Posterior cingulate gyrus (tissue), 11 donors: ENCODE data around the gene ZNF528.
A peak's percentile ranks its signal among the peaks of the same experiment; 100 is the strongest.

ENCODE experiments used
- DNase-seq, 10 donors: peaks; one replicate each; pipeline versions ENCODE4 v3.0.0 to v3.0.0-alpha.2; 2020 to 2021; ENCODE audit warnings: mixed read lengths in 3 of 10
- intact Hi-C: fragments of 100-400 bp; cut with DNase I; formaldehyde crosslinking; loops from one replicate; pipeline ENCODE4 v1.15.1; 2023

The ZNF528 gene

GRCh38 chr19:52397310-52398080 lies at the start of gene ZNF528:
Gene ZNF528 (plus strand): TSS chr19:52397849. CDS start chr19:52402014, 4,165 bp downstream.
- DNase-seq = peak; percentile 88 to 98 (median 96)
- intact Hi-C loops = loop anchor here (2.0 kb wide), 1 partner anchor 27 kb away; no protein-coding TSS in a partner anchor

GRCh38 chr19:52351512-52351911 lies 46.1 kb upstream of the ZNF528 start:
- intact Hi-C loops = no loop called here
- DNase-seq = peak in 1 of 10 donors; percentile 27

GRCh38 chr19:52366414-52366824 lies 31.2 kb upstream of the ZNF528 start:
- intact Hi-C loops = no loop called here
- no peak for DNase-seq

- intact Hi-C loops = loop anchor here (1.0 to 2.0 kb wide), 3 partner anchors 27 to 73 kb away; partner anchors contain the start of genes ZNF480, ZNF528 and ZNF610
- peak; percentile 84 to 99 (median 94) for DNase-seq
These were observed 27.9 kb upstream of the ZNF528 start, which contains the start of gene ZNF880 for GRCh38 chr19:52369559-52370340. Gene ZNF880 (plus strand): TSS chr19:52369923. CDS start chr19:52369966, 43 bp downstream.

- intact Hi-C loops = loop anchor here (2.0 kb wide), 2 partner anchors 26 to 74 kb away; partner anchors contain the start of genes ZNF480 and ZNF528
- DNase-seq = no peak
These were observed 27.3 kb upstream of the ZNF528 start for GRCh38 chr19:52370341-52370710.

GRCh38 chr19:52391135-52391534 lies 6.5 kb upstream of the ZNF528 start:
- intact Hi-C loops = no loop called here
- DNase-seq = no peak

GRCh38 chr19:52398081-52398441 lies 412 bp downstream of the ZNF528 start:
- peak in 1 of 10 donors; percentile 15 for DNase-seq
- intact Hi-C loops = no loop called here

GRCh38 chr19:52410276-52410675 lies 12.6 kb downstream of the ZNF528 start:
- intact Hi-C loops = no loop called here
- DNase-seq = no peak

- intact Hi-C loops = no loop called here
- DNase-seq = no peak
These were observed 18.1 kb downstream of the ZNF528 start for GRCh38 chr19:52415711-52416110.

GRCh38 chr19:52428937-52429336 lies 31.3 kb downstream of the ZNF528 start, which contains the start of gene ZNF534:
Gene ZNF534 (plus strand): TSS chr19:52429148. CDS start chr19:52431475, 2,327 bp downstream.
- DNase-seq = no peak
- intact Hi-C loops = no loop called here

- intact Hi-C loops = no loop called here
- no peak for DNase-seq
These were observed 44.5 kb downstream of the ZNF528 start for GRCh38 chr19:52442179-52442578.

- DNase-seq = no peak
- intact Hi-C loops = no loop called here
These were observed 46.9 kb downstream of the ZNF528 start for GRCh38 chr19:52444506-52444905.

GRCh38 chr19:52451241-52451640 lies 53.6 kb downstream of the ZNF528 start:
- DNase-seq = peak in 1 of 10 donors; percentile 62
- intact Hi-C loops = no loop called here

GRCh38 chr19:52453324-52454094 lies 55.9 kb downstream of the ZNF528 start, which contains the start of gene ZNF578:
Gene ZNF578 (plus strand): TSS chr19:52453553. CDS start chr19:52501846, 48,293 bp downstream.
- intact Hi-C loops = no loop called here
- peak; percentile 37 to 95 (median 64) for DNase-seq

GRCh38 chr19:52464798-52465470 lies 67.3 kb downstream of the ZNF528 start:
- intact Hi-C loops = no loop called here
- DNase-seq = no peak
